Ishikawa (cell line): ENCODE measurements around the gene DDN.

ENCODE experiments used
- CEBPB ChIP-seq: IDR thresholded peaks from 2 replicates; pipeline ENCODE4 v1.6.1; 2012
- EGR1 ChIP-seq: IDR thresholded peaks from 2 replicates; pipeline ENCODE4 v1.6.1; 2012
- EP300 ChIP-seq: IDR thresholded peaks from 2 replicates; pipeline ENCODE4 v1.6.1; 2012; ENCODE audit warnings: borderline replicate concordance
- FOXM1 ChIP-seq: IDR thresholded peaks from 2 replicates; pipeline ENCODE4 v1.6.1; 2012; ENCODE audit warnings: low read depth, borderline replicate concordance
- MAX ChIP-seq: IDR thresholded peaks from 2 replicates; pipeline ENCODE4 v1.6.1; 2012
- REST ChIP-seq: IDR thresholded peaks from 2 replicates; pipeline ENCODE4 v1.6.1; 2012; ENCODE audit warnings: low read depth, mild to moderate bottlenecking
- TAF1 ChIP-seq: IDR thresholded peaks from 2 replicates; pipeline ENCODE4 v1.6.1; 2012; ENCODE audit warnings: low read depth, mild to moderate bottlenecking
- TCF12 ChIP-seq: IDR thresholded peaks from 2 replicates; pipeline ENCODE4 v1.6.1; 2012; ENCODE audit warnings: low read depth

- TF ChIP-seq EP300 (no peak), EGR1 (no peak), TCF12 (no peak), FOXM1 (no peak), CEBPB (no peak), TAF1 (no peak), REST (no peak), MAX (no peak)
Observed at GRCh38 chr12:48954061-48954460, 45.1 kb downstream of the DDN start.
